GM23248 (cell line): ENCODE measurements around the gene LTBR.

ENCODE experiments used
- EZH2 ChIP-seq: fragments of 200-600 bp; sonication (generic); IDR thresholded peaks from 2 replicates; pipeline ENCODE4 v1.6.1; 2018; ENCODE audit warnings: antibody characterized with exemption, mild to moderate bottlenecking; ENCODE audit not compliant: insufficient read depth, poor library complexity, severe bottlenecking
- EZH2phosphoT487 ChIP-seq: fragments of 200-600 bp; sonication (generic); IDR thresholded peaks from 2 replicates; pipeline ENCODE4 v1.6.1; 2018; ENCODE audit warnings: antibody characterized with exemption, moderate library complexity, mild to moderate bottlenecking, low read depth; ENCODE audit not compliant: insufficient read depth

- TF ChIP-seq EZH2 (no peak), EZH2phosphoT487 (no peak)
Measured at GRCh38 chr12:6416596-6416995, 32.6 kb downstream of the LTBR start.
